Measurements from ENCODE around the gene DUSP3. TPM values are rescaled to one million over a fixed set of nuclear protein-coding genes. Genes with fewer than 3 reads are reported as not detected.

DUSP3 gene
- total RNA-seq, 2 experiments from 2014 or later, result 9.0 to 9.8 TPM

DNA sequence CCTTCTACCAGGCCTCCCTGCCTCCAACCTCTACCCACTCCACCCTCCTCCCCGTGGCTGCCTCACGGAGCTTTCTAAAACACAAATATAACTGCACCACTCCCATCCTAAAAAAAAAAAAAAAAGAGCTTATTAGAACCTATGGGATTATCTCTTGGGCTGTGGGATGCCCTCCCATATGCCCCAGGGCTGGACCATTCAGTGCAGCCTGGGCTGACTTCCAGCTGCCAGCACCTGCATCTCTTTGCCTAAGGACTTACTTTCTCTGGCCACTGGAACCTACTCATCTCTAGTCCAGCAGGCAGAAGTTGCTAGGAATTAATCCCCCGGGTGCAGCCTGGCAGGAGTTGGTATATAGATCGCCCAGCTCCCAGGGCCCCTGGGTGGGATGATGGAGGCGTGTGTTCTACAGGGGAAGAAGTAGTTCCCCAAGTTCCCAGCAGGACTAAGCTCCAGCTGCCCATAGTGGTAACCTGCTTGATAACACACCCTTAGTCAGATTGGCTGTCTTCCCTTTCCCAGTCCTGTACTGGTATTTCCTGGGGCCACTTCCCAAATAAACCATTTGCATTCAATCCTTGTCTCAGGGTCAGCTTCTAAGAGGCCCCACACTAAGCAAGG, 43.9 kb upstream of the DUSP3 start:
- no peaks in the 10 kb centered on the region for H3K9me2 ChIP-seq (ENCODE audit: insufficient read depth, low read length)
- ChIA-PET POLR2A (interaction anchor here (0.6 kb wide), 1 partner anchor 481 kb away, joined by 3 read pairs; no protein-coding TSS in a partner anchor), CTCF (ENCODE audit: unreplicated experiment) (no interaction called here)
- H3K4me2 ChIP-seq (ENCODE audit: low read length), result no peak overlapping the region
- TF ChIP-seq EZH2phosphoT487 (IDR thresholded peaks at IDR 0.05; ENCODE audit: borderline replicate concordance, low read depth, low read length), result no peak
- TF ChIP-seq, protein P1, sequence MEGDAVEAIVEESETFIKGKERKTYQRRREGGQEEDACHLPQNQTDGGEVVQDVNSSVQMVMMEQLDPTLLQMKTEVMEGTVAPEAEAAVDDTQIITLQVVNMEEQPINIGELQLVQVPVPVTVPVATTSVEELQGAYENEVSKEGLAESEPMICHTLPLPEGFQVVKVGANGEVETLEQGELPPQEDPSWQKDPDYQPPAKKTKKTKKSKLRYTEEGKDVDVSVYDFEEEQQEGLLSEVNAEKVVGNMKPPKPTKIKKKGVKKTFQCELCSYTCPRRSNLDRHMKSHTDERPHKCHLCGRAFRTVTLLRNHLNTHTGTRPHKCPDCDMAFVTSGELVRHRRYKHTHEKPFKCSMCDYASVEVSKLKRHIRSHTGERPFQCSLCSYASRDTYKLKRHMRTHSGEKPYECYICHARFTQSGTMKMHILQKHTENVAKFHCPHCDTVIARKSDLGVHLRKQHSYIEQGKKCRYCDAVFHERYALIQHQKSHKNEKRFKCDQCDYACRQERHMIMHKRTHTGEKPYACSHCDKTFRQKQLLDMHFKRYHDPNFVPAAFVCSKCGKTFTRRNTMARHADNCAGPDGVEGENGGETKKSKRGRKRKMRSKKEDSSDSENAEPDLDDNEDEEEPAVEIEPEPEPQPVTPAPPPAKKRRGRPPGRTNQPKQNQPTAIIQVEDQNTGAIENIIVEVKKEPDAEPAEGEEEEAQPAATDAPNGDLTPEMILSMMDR (conservative IDR thresholded peaks at IDR 0.05; ENCODE audit: low read length), result no peak
- no peaks in the 10 kb centered on the region for H3K9me3 ChIP-seq (ENCODE audit: low read length)
- H3K36me3 ChIP-seq (ENCODE audit: insufficient read depth, low read length), result no peaks in the 10 kb centered on the region
- H3K4me3 ChIP-seq (ENCODE audit: low read depth, low read length, poor library complexity, severe bottlenecking), result no peak overlapping the region
- H4K20me1 ChIP-seq (ENCODE audit: insufficient read depth, low read length), result no peaks in the 10 kb centered on the region
- no peaks in the 10 kb centered on the region for H3K79me2 ChIP-seq (ENCODE audit: insufficient read depth, low read depth, low read length)
- H3K4me1 ChIP-seq (ENCODE audit: insufficient read depth, low read length, poor library complexity, severe bottlenecking), result no peaks in the 10 kb centered on the region
- no TSS peak for BruUV-seq (replicated peaks)
- DNase-seq (ENCODE audit: low spot score), result no peak
- no peak overlapping the region for H3K27ac ChIP-seq (ENCODE audit: low read depth, low read length, poor library complexity, severe bottlenecking)
- intact Hi-C loops (cut with micrococcal nuclease; ENCODE audit: unreplicated experiment), result no loop called here
- H2AFZ ChIP-seq (ENCODE audit: low read length), result no peak overlapping the region

DNA sequence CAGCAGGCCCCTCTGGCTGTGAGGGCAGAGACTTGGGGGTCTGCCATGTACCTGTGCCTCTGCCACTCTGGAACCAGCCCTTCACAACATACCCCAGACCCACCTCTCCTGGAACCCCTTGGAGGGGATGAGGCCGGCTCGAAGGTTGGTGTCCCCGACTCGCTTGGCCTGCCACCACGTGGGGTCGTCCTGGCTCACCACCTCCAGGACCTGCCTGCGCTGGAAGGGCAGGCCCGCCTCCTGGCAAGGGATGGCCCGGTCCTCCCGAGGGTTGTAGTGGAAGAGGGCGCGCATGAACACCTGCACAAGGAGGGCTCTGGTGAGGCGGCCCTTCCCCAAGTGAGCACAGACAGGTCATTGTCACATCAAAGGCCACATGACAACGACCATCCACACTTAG, 42.0 kb upstream of the DUSP3 start:
- ChIA-PET POLR2A (no interaction called here), CTCF (ENCODE audit: unreplicated experiment) (no interaction called here)
- Histone ChIP-seq H3K9me2 (ENCODE audit: insufficient read depth, low read length) (no peaks in the 10 kb centered on the region), H2AFZ (ENCODE audit: low read length) (no peak overlapping the region), H3K4me3 (ENCODE audit: low read depth, low read length, poor library complexity, severe bottlenecking) (no peak overlapping the region), H3K4me2 (ENCODE audit: low read length) (no peak overlapping the region), H3K9me3 (ENCODE audit: low read length) (no peaks in the 10 kb centered on the region), H3K79me2 (ENCODE audit: insufficient read depth, low read depth, low read length) (no peaks in the 10 kb centered on the region), H4K20me1 (ENCODE audit: insufficient read depth, low read length) (no peaks in the 10 kb centered on the region), H3K36me3 (ENCODE audit: insufficient read depth, low read length) (no peaks in the 10 kb centered on the region), H3K27ac (ENCODE audit: low read depth, low read length, poor library complexity, severe bottlenecking) (no peak overlapping the region), H3K4me1 (ENCODE audit: insufficient read depth, low read length, poor library complexity, severe bottlenecking) (no peaks in the 10 kb centered on the region)
- no peak for TF ChIP-seq EZH2phosphoT487 (IDR thresholded peaks at IDR 0.05; ENCODE audit: borderline replicate concordance, low read depth, low read length)
- TF ChIP-seq, protein P1 (conservative IDR thresholded peaks at IDR 0.05; ENCODE audit: low read length), result no peak
- DNase-seq (ENCODE audit: low spot score), result no peak
- no TSS peak for BruUV-seq (replicated peaks)
- intact Hi-C loops (cut with micrococcal nuclease; ENCODE audit: unreplicated experiment), result no loop called here

DNA sequence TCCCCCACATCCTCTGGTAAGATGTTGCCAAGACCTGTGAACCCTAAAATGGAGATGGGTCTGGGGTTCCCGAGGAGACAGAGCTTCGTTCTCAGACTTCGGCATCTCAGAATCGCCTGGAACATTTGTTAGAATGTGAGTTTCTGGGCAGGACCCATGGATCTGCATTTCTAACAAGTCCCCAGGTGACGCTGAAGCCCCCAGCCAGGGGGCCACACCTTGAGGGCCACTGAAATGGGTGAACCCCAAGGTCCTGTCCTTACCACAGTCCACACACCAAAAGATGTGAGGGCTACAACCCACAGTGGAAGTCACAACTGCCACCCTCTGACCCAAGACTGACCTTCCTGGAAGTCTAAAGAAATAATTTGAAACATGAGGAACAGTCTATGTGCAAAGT, 40.2 kb upstream of the DUSP3 start:
- CTCF ChIA-PET (ENCODE audit: unreplicated experiment), result no interaction called here
- H3K4me1 ChIP-seq (ENCODE audit: insufficient read depth, low read length, poor library complexity, severe bottlenecking), result no peaks in the 10 kb centered on the region
- no peak overlapping the region for H3K27ac ChIP-seq (ENCODE audit: low read depth, low read length, poor library complexity, severe bottlenecking)

More for the DNA sequence above, 40.2 kb upstream of the DUSP3 start:
- H3K79me2 ChIP-seq (ENCODE audit: insufficient read depth, low read depth, low read length), result no peaks in the 10 kb centered on the region
- H3K9me3 ChIP-seq (ENCODE audit: low read length), result no peaks in the 10 kb centered on the region
- DNase-seq (ENCODE audit: low spot score), result no peak
- H3K4me2 ChIP-seq (ENCODE audit: low read length), result no peak overlapping the region
- BruUV-seq (replicated peaks), result no TSS peak
- intact Hi-C loops (cut with micrococcal nuclease; ENCODE audit: unreplicated experiment), result no loop called here
- POLR2A ChIA-PET, result no interaction called here
- H3K9me2 ChIP-seq (ENCODE audit: insufficient read depth, low read length), result no peaks in the 10 kb centered on the region
- H4K20me1 ChIP-seq (ENCODE audit: insufficient read depth, low read length), result no peaks in the 10 kb centered on the region
- no peak overlapping the region for H3K4me3 ChIP-seq (ENCODE audit: low read depth, low read length, poor library complexity, severe bottlenecking)
- no peaks in the 10 kb centered on the region for H3K36me3 ChIP-seq (ENCODE audit: insufficient read depth, low read length)
- H2AFZ ChIP-seq (ENCODE audit: low read length), result no peak overlapping the region
- TF ChIP-seq EZH2phosphoT487 (IDR thresholded peaks at IDR 0.05; ENCODE audit: borderline replicate concordance, low read depth, low read length), result no peak
- TF ChIP-seq, protein P1 (conservative IDR thresholded peaks at IDR 0.05; ENCODE audit: low read length), result no peak
